ENCODE measurements around the gene BID.

GRCh38 chr22:17744430-17744829, 29.8 kb downstream of the BID start:
- TF ChIP-seq POLR2A (IDR thresholded peaks at IDR 0.05; ENCODE audit: low read length), result no peak
- TF ChIP-seq GATA1 (IDR thresholded peaks at IDR 0.05; ENCODE audit: low read depth, low read length), result no peak
